Transverse colon (tissue), 4 donors: Measurements from ENCODE around the gene ZNF273. TPM values are rescaled to one million over a fixed set of nuclear protein-coding genes. Genes with fewer than 3 reads are reported as not detected.

Experiments
- DNase-seq: peaks from one replicate; pipeline ENCODE4 v3.0.0-alpha.2; 2019
- H3K27ac ChIP-seq, 4 donors: fragments of 200-600 bp; sonication (generic); 2 replicates each; pipeline ENCODE4 v1.5.1; 2016 to 2018; ENCODE audit warnings: inconsistent platforms in 4 of 4
- H3K27me3 ChIP-seq: fragments of 200-600 bp; sonication (generic); 2 replicates; pipeline ENCODE4 v1.5.1; 2017; ENCODE audit warnings: inconsistent platforms
- H3K36me3 ChIP-seq, 4 donors: fragments of 200-600 bp; sonication (generic); 2 replicates each; pipeline ENCODE4 v1.5.1; 2017 to 2019; ENCODE audit warnings: inconsistent platforms in 4 of 4
- H3K4me1 ChIP-seq, 4 donors: fragments of 200-600 bp; sonication (generic); 2 replicates each; pipeline ENCODE4 v1.5.1; 2017 to 2020; ENCODE audit warnings: inconsistent platforms in 4 of 4
- H3K4me3 ChIP-seq, 4 donors: fragments of 200-600 bp; sonication (generic); 1 replicate in 1 of 4; 2 replicates in 3 of 4; pipeline versions ENCODE4 v1.5.1 to v1.6.1; 2017 to 2019; ENCODE audit warnings: inconsistent platforms in 4 of 4
- H3K9me3 ChIP-seq, 2 donors: fragments of 200-600 bp; sonication (generic); 2 replicates each; pipeline ENCODE4 v1.5.1; 2017 to 2019; ENCODE audit warnings: inconsistent platforms in 2 of 2
- EP300 ChIP-seq: sonication (generic); formaldehyde crosslinking; IDR thresholded peaks from one replicate; pipeline ENCODE4 v1.6.1; 2017; ENCODE audit warnings: antibody characterized with exemption, low read depth
- POLR2A ChIP-seq: fragments of 450-650 bp; IDR thresholded peaks from one replicate; pipeline ENCODE4 v1.6.1; 2016; ENCODE audit warnings: antibody characterized with exemption, mild to moderate bottlenecking, moderate library complexity
- POLR2AphosphoS5 ChIP-seq, 3 donors: sonication (generic); formaldehyde crosslinking; IDR thresholded peaks; one replicate each; pipeline ENCODE4 v1.6.1; 2016; ENCODE audit warnings: antibody characterized with exemption in 3 of 3
- WGBS, 2 donors: methylation state at CpG; one replicate each; pipeline ENCODE4 v1.1.5; 2018; ENCODE audit warnings: low coverage in 1 of 2; 5-methylcytosine and 5-hydroxymethylcytosine counted together
- in situ Hi-C, 4 donors: fragments of 200-750 bp; cut with MboI; loops; one replicate each; pipeline versions ENCODE4 v1.15.0 to v1.15.1; 2017; ENCODE audit warnings: low sequenced_read_pairs in 3 of 4, low pct_ligation_motif_present in 1 of 4, low pct_unique_long_range_greater_than_20kb in 1 of 4
- intact Hi-C: fragments of 100-400 bp; cut with DNase I; formaldehyde crosslinking; loops from one replicate; pipeline ENCODE4 v1.15.1; 2023; ENCODE audit warnings: low total_unique reads
- total RNA-seq, 4 donors: library from RNA; depleted of rRNA; stranded (reverse); fragments of >200 nt; gene quantifications; one replicate each; pipeline ENCODE4 v1.1.0, GENCODE V29; 2016
- TF ChIP-seq, protein P1 (sequence below), 5 experiments: fragments of 200-600 bp in 3 of 5; fragments of 450-650 bp in 2 of 5; sonication (generic) in 3 of 5; IDR thresholded peaks; 1 replicate in 2 of 5; 2 replicates in 3 of 5; pipeline ENCODE4 v1.5.1; 2016 to 2017; ENCODE audit warnings: antibody characterized with exemption in 5 of 5, inconsistent platforms in 3 of 5, mild to moderate bottlenecking in 2 of 5, moderate library complexity in 1 of 5

Gene ZNF273
- total RNA-seq, 4 donors from 2014 or later = 4.1 to 14.9 (median 5.7) TPM

DNA sequence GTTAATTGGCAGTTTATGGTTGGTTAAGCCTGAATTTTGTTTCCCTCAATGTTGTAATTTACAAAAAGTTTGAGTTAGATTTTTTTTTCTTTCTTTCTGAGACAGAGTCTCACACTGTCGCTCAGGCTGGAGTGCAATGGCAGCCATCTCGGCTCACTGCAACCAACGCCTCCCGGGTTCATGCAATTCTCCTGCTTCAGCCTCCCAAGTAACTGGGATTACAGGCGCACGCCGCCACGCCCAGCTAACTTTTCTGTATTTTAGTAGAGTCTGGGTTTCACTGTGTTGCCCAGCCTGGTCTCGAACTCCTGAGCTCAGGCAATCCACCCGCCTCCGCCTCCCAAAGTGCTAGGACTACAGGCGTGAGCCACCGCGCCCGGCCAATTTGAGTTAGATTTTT lies 935 bp downstream of the ZNF273 start:
- Histone ChIP-seq H3K4me1 (peaks cover 4 to 16% (median 7%) of the 10 kb centered on the region in 4 donors), H3K27ac (no peak overlapping the region), H3K9me3 (no peaks in the 10 kb centered on the region), H3K36me3 (no peaks in the 10 kb centered on the region), H3K4me3 (peak overlapping the region in 3 of 4 donors; percentile 66 to 96 (median 93)), H3K27me3 (no peaks in the 10 kb centered on the region)
- DNase-seq = no peak
- in situ Hi-C loops (no loop called here), intact Hi-C loops (no loop called here)
- 92% methylated on average over 4 to 15 of the region's 15 CpGs for WGBS, 2 donors
- TF ChIP-seq POLR2A = no peak
- TF ChIP-seq, protein P1, sequence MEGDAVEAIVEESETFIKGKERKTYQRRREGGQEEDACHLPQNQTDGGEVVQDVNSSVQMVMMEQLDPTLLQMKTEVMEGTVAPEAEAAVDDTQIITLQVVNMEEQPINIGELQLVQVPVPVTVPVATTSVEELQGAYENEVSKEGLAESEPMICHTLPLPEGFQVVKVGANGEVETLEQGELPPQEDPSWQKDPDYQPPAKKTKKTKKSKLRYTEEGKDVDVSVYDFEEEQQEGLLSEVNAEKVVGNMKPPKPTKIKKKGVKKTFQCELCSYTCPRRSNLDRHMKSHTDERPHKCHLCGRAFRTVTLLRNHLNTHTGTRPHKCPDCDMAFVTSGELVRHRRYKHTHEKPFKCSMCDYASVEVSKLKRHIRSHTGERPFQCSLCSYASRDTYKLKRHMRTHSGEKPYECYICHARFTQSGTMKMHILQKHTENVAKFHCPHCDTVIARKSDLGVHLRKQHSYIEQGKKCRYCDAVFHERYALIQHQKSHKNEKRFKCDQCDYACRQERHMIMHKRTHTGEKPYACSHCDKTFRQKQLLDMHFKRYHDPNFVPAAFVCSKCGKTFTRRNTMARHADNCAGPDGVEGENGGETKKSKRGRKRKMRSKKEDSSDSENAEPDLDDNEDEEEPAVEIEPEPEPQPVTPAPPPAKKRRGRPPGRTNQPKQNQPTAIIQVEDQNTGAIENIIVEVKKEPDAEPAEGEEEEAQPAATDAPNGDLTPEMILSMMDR (IDR thresholded peaks at IDR 0.05) = no peak
- TF ChIP-seq EP300 = no peak
- no peak for TF ChIP-seq POLR2AphosphoS5 (IDR thresholded peaks at IDR 0.05)

DNA sequence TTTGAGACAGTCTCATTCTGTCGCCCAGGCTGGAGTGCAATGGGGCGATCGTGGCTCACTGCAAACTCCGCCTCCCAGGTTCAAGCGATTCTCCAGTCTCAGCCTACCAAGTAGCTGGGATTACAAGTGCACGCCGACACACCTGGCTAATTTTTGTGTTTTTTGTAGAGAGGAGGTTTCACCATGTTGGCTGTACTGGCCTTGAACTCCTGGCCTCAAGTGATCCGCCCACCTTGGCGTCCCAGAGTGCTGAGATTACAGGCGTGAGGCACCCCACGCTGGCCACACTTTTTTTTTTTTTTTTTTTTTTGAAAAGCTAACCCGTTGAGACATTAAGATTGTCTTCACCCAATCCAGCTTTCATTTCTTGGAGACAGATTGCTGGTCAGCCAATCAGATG lies 2.1 kb downstream of the ZNF273 start:
- in situ Hi-C loops (no loop called here), intact Hi-C loops (no loop called here)
- Histone ChIP-seq H3K9me3 (no peaks in the 10 kb centered on the region), H3K4me1 (peaks cover 4 to 16% (median 7%) of the 10 kb centered on the region in 4 donors), H3K27me3 (no peaks in the 10 kb centered on the region), H3K4me3 (no peak overlapping the region), H3K27ac (no peak overlapping the region), H3K36me3 (no peaks in the 10 kb centered on the region)
- 90 to 93% methylated on average over 11 to 12 of the region's 12 CpGs for WGBS, 2 donors
- DNase-seq = no peak
- TF ChIP-seq POLR2A (no peak), EP300 (no peak), POLR2AphosphoS5 (IDR thresholded peaks at IDR 0.05) (no peak)
- TF ChIP-seq, protein P1 (IDR thresholded peaks at IDR 0.05) = no peak

DNA sequence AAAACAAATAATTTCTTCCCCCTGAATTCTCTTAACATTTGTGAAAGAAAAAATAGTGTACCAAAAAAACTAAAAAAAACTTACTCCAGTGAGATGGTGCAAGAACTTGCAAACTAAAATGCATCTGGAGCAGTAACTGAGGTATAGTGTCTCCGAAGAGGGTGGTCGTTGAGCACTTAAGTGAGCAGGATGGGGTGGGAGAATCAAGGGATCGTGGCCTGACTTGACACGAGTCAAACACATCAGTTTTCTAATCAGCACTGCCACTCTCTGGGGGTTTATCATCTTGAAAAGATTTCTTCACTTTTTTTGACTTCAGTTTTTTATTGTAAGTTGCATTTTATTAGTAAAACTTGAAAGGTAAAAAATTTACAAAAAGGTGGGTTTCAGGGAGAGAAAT lies 2.5 kb downstream of the ZNF273 start:
- Histone ChIP-seq H3K27me3 (no peaks in the 10 kb centered on the region), H3K4me1 (peaks cover 4 to 16% (median 7%) of the 10 kb centered on the region in 4 donors), H3K4me3 (no peak overlapping the region), H3K9me3 (no peaks in the 10 kb centered on the region), H3K27ac (no peak overlapping the region), H3K36me3 (no peaks in the 10 kb centered on the region)
- in situ Hi-C loops (no loop called here), intact Hi-C loops (no loop called here)
- DNase-seq = no peak
- WGBS, 2 donors = 91 to 94% methylated on average over 4 of the region's 4 CpGs
- TF ChIP-seq, protein P1 (IDR thresholded peaks at IDR 0.05) = no peak
- TF ChIP-seq POLR2AphosphoS5 (IDR thresholded peaks at IDR 0.05) = no peak

DNA sequence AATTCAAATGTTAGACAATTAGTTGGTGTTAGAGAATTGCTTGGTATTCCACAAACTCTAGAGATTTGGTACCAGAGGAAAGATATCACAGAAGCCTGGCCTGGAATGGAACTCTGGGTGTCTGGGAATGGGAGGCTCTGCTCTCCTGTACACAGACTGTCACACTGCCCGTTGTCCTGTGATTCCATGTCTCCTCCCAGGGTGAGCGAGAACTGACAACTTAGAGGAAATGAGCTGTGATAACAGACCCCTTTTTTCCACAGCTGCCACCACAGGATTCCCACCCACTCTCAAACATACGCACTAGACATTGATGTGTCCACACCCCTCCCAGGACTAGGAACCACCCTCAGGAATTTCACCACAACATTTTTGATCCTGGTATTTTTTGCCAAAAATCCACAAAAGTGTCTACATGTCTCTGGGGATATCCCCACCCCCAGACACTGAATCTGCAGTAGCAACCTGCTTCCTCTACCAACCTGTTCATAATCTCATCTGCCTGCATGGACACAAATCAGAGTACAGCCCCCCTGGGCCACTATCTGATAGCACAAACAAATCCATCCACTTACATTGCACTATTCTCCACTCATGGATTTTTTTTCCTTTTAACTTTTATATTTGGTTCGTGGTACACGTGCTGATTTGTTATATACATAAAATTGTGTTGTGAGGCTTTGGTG lies 4.7 kb downstream of the ZNF273 start:
- Histone ChIP-seq H3K36me3 (no peaks in the 10 kb centered on the region), H3K9me3 (peaks cover 0 to 7% of the 10 kb centered on the region in 2 donors), H3K4me1 (peaks cover 4 to 12% (median 7%) of the 10 kb centered on the region in 4 donors), H3K27me3 (no peaks in the 10 kb centered on the region), H3K4me3 (no peak overlapping the region), H3K27ac (no peak overlapping the region)
- intact Hi-C loops (no loop called here), in situ Hi-C loops (no loop called here)
- TF ChIP-seq POLR2AphosphoS5 (IDR thresholded peaks at IDR 0.05) (no peak), POLR2A (no peak), EP300 (no peak)
- TF ChIP-seq, protein P1 (IDR thresholded peaks at IDR 0.05) = no peak
- no peak for DNase-seq
- WGBS, 2 donors = 63 to 73% methylated on average over 4 to 5 of the region's 5 CpGs
